ENCODE results near the gene ABHD13.

ABHD13 gene

DNA sequence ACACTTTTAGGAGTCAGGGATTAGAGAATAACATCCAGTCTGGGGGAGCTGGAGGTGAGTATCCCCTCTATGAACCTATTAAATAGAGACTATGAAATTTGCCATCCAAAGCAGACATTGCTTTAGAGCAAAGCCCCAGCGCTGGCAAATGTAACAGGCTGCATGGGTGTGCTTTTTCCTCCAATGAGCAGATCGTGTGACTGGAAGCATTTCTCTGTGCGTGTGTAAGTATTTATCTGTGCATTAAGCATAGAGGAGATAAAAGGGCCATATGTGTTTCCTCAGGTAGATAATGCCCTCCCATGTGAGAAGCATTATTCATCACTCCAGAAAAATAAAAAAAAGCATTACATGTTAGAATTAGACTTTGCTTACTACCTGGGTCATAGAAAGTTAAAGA is 52.2 kb downstream of the ABHD13 start:
- peak overlapping the region; percentile 66 for H3K4me3 ChIP-seq (ENCODE audit: low read depth, low read length)
- DNase-seq (ENCODE audit: low read depth) = peak; percentile 11
- TF ChIP-seq, protein P1, sequence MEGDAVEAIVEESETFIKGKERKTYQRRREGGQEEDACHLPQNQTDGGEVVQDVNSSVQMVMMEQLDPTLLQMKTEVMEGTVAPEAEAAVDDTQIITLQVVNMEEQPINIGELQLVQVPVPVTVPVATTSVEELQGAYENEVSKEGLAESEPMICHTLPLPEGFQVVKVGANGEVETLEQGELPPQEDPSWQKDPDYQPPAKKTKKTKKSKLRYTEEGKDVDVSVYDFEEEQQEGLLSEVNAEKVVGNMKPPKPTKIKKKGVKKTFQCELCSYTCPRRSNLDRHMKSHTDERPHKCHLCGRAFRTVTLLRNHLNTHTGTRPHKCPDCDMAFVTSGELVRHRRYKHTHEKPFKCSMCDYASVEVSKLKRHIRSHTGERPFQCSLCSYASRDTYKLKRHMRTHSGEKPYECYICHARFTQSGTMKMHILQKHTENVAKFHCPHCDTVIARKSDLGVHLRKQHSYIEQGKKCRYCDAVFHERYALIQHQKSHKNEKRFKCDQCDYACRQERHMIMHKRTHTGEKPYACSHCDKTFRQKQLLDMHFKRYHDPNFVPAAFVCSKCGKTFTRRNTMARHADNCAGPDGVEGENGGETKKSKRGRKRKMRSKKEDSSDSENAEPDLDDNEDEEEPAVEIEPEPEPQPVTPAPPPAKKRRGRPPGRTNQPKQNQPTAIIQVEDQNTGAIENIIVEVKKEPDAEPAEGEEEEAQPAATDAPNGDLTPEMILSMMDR (IDR thresholded peaks at IDR 0.05; ENCODE audit: insufficient read depth, low read depth, low read length, missing control alignments) = no peak

DNA sequence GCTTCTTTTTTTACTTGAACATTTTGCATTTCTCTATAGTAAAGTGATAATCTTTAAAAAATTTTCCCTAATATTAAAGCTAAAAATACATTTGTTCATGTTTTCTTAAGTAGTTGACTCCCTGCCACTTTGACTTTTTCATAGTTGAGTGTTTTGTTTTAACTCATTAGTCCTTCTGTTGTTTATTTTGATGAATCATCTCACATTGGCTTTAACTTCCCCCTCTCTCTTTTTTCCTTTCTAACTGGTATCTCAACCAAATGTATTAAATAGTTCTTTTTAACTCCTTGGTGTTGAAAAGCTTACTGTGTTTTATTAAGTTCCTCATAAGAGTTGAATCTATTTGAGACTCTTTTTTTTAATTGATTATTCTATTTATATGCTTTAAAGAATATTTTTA is 54.1 kb downstream of the ABHD13 start:
- TF ChIP-seq, protein P1 (IDR thresholded peaks at IDR 0.05; ENCODE audit: insufficient read depth, low read depth, low read length, missing control alignments) = no peak
- no peak for DNase-seq (ENCODE audit: low read depth)
- no peak overlapping the region for H3K4me3 ChIP-seq (ENCODE audit: low read depth, low read length)

DNA sequence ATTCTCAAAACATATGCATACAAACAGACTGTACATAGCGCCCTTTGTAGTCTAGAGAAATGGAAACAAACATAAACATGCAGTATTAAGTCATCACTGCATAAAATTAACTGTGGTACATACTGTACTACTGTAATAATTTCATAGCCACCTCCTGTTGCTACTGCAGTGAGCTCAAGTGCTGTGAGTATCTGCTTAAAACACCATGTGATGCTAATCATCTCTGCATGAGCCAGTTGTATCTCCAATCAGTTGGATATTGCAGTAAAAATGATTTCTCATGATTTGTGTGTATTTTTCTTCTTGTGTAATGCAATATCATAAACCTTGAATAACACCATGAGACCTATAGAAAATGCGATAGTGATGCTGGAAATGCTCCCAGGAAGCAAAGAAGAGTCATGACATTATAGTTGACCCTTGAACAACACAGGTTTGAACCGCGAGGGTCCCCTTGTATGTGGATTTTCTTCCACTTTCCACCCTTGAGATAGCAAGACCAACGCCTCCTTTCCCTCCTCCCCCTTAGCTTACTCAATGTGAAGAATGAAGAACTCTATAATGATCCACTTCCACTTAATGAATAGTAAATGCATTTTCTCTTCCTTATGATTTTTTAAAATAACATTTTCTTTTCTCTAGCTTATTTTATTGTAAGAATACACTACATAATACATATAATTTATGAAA is 55.4 kb downstream of the ABHD13 start:
- DNase-seq (ENCODE audit: low read depth) = no peak
- H3K4me3 ChIP-seq (ENCODE audit: low read depth, low read length) = no peak overlapping the region
- TF ChIP-seq, protein P1 (IDR thresholded peaks at IDR 0.05; ENCODE audit: insufficient read depth, low read depth, low read length, missing control alignments) = no peak

DNA sequence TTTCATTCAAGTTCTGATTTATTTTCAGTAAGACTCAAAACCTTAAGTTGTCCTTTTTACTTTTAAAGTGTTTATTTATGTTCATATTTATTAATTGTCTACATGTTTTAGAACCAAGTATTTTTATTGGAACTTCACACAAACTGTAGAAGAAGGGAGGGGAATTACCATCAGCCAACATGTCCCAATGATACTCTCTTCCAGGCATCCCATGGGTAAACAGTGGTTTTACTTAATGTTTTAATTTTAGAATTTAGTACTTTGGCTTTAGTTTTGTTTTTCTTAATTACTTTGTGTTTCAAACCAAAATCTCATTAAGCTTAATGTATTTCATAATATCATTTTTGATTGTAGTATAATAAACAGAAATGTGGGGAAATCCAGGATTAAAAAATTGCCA is 56.5 kb downstream of the ABHD13 start:
- TF ChIP-seq, protein P1 (IDR thresholded peaks at IDR 0.05; ENCODE audit: insufficient read depth, low read depth, low read length, missing control alignments) = no peak
- DNase-seq (ENCODE audit: low read depth) = no peak
- no peak overlapping the region for H3K4me3 ChIP-seq (ENCODE audit: low read depth, low read length)

DNA sequence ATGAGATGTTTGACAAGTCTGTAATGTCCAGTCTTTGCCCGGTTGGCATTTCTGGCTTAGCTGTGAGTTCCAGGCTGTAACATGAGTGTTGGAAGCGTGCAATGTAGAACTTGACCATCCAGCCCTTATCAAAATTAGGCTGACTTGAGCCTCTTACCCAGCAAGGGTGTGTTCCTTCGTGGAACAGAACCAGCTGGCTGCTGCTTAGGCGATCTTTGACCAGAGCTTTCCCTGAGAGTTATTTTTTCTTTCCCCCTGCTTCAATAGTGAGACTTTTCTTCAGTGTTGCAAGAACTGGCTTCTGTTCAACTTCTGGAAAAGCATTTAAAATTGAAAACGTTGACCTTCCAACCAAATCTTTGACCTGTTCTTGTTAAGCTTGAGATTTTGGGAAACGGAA is 57.9 kb downstream of the ABHD13 start:
- TF ChIP-seq, protein P1 (IDR thresholded peaks at IDR 0.05; ENCODE audit: insufficient read depth, low read depth, low read length, missing control alignments) = no peak
- no peak for DNase-seq (ENCODE audit: low read depth)
- H3K4me3 ChIP-seq (ENCODE audit: low read depth, low read length) = no peak overlapping the region

DNA sequence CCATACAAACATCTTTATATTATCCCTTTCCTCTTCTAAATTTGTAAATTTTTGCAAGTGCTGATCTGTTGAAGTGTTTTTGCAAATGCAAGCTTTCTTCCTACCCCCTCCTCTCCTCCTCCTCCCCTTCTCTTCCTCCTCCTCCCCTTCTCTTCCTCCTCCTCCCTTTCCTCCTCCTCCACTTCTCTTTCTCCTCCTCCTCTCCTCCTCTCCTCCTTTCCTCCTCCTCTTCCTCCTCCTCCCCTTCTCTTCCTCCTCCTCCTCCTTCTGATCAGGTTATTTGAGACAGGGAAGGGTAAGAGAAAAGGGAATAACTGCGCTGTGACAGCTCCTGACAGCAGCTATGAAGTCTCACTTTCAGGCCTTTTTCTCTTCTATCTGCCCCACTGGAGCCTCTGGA is 60.3 kb downstream of the ABHD13 start:
- no peak for DNase-seq (ENCODE audit: low read depth)
- no peak overlapping the region for H3K4me3 ChIP-seq (ENCODE audit: low read depth, low read length)
- TF ChIP-seq, protein P1 (IDR thresholded peaks at IDR 0.05; ENCODE audit: insufficient read depth, low read depth, low read length, missing control alignments) = no peak

DNA sequence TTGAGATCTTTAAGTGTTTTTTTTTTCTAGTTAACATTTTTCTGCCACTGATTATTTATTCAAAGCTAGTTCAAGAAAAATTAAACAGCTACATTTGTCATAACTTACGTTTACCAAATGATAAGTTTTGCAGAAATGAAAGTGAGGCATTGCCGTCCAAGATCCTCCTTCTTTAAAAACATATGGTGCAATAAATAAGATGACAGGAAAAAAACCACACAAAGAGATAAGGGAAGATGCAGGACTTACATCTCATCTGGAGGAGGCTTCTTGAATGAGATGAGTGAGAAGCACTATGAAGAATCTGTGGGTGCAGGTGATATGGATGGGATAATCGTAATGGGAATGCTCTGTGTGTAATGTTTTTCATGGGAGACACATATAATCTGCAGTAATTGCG is 63.7 kb downstream of the ABHD13 start:
- no peak overlapping the region for H3K4me3 ChIP-seq (ENCODE audit: low read depth, low read length)
- TF ChIP-seq, protein P1 (IDR thresholded peaks at IDR 0.05; ENCODE audit: insufficient read depth, low read depth, low read length, missing control alignments) = no peak
- no peak for DNase-seq (ENCODE audit: low read depth)
